NCI-H1048 (cell line): ENCODE results near the gene HNRNPC.

Experiments
- DNase-seq: peaks from one replicate; lab custom pipeline; 2025; lab: John Stamatoyannopoulos, UW

Gene HNRNPC

GRCh38 chr14:21210023-21210422 is 59.2 kb downstream of the HNRNPC start:
- no peak for DNase-seq

GRCh38 chr14:21209185-21209584 is 60.1 kb downstream of the HNRNPC start:
- DNase-seq: no peak

GRCh38 chr14:21208554-21208953 is 60.7 kb downstream of the HNRNPC start:
- DNase-seq: no peak

GRCh38 chr14:21206753-21207684 is 62.2 kb downstream of the HNRNPC start:
- DNase-seq: no peak

DNA sequence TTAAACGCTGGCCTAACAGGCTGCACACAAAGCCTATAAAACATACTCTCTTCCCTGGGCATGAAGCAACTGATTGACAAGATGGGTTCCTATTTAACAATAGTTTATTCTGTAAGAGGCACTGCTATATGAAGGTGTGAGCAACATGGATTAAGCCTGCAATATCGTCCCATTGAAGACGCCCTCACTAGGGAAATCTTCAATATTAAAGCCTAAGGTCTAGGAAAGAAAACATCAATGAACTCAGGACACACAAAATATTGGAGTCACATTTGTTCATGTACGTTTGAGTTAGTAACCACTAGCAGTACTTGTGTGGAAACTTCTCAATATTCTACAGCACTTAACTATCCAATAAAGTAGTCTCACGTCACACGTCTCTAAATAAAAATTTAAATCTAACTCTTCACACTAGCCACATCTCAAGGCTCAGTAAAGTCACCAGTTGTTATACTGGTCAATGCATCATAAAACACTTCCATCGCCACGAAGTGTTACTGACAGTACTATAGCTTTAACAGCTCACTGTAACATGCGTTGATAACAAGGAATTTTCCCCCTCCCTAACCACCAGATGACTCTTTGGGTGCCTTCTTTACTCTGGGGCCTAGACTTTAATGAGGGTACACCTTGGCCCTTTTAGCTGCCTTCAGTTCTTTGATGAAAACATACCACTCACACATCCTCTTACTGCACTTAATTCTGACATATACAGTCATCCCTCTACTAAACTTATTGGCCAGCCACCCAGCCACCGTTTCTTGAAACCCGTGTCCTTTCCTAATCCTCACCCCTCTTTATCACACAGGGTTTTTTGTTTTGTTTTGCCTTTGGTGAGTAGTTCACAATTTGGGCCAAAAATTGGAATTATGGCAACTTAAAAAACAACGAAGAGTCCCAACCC is 63.3 kb downstream of the HNRNPC start:
- no peak for DNase-seq

- no peak for DNase-seq
Observed at GRCh38 chr14:21205026-21205677, 64.1 kb downstream of the HNRNPC start.

GRCh38 chr14:21204167-21205025 is 64.8 kb downstream of the HNRNPC start:
- DNase-seq: no peak

DNA sequence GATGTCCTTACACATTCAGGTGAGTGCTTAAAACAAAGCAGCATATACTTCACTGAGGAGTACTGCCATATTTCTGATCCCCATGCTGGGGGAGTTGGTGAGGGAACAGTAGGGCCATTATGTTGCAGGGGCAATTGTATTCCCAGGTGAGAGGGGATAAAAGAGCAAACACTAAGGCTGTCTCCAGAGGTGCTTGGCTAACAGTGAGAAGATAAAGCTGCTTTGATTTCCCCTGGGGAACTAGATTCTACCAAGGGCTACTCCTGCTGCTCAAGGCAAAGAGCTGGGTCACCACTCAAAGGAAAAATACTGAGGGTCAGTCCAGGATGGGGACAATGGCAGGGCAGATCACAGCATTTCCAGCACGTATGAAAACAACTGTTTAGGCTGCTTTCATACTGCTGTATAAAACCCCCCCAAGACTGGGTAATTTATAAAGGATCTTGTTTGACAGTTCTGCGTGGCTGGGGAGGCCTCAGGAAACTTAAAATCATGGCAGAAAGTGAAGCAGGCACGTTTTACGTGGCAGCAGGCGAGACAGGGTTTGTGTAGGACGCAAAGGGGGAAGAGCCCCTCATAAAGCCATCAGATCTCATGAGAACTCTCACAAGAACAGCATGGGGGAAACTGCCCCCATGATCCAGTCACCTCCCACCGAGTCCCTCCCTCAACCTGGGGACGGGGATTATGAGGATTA is 65.6 kb downstream of the HNRNPC start:
- DNase-seq: no peak

- DNase-seq: no peak
Observed at GRCh38 chr14:21202463-21203358, 66.5 kb downstream of the HNRNPC start.

DNA sequence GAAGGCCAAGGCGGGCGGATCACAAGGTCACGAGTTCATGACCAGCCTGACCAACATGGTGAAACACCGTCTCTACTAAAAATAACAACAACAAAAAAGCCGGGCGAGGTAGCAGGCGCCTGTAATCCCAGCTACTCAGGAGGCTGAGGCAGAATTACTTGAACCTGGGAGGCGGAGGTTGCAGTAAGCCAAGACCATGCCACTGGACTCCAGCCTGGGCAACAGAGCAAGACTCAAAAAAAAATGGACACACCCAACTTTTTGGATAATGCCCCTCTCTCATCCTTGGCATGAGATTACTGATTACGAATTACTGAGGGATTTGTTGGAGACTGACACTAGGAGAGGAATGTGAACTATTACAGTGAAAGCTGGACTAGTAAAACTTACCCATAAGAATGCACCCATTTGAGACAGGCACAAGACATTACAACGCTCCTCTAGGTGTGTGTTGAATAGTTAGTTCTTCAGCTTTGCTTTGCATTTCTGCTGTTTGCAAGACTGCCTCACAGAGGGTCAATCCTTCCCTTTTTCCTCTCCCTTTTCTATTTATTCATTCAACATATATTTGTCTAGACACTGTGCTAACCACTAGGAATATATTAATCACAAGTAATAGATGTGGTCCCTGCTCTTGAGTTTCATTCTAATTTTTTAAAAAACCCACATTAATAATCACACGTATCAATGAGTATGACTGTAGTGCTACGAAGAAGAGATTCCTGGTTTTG is 67.3 kb downstream of the HNRNPC start:
- no peak for DNase-seq

DNA sequence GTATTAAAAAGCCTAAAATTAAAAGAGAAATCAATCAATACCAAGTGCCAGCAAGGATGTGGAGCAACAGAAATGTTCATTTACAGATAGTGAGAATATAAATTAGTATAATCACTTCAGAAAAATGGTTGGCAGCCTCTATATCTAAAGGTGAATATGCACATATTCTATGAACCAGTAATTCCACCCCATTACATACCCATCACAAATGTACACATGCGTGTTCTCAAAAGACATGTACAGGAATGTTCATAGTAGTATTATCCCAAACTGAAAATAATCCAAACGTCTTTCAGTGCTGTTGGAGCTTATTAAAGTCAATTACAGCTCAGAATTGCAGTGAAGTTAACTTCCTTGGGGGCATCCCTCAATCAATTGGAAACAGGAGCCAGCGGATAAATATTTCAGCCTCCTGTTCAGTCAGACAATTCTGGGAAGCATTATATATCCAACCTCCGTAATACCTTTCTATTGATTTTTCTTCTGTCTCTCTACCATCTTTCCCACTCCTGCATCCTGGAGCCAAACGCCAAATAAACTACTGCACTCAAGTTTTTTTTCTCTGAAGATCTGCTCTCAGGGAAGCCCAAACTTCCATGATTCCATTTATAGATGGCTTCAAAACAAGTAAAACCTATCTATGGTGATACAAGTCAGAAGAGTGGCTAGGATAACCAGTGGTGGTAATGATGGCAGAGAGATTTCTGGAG is 68.3 kb downstream of the HNRNPC start:
- DNase-seq: no peak

- DNase-seq: no peak
Observed at GRCh38 chr14:21199611-21200560, 69.4 kb downstream of the HNRNPC start.

- DNase-seq: no peak
Observed at GRCh38 chr14:21197418-21198205, 71.6 kb downstream of the HNRNPC start.

DNA sequence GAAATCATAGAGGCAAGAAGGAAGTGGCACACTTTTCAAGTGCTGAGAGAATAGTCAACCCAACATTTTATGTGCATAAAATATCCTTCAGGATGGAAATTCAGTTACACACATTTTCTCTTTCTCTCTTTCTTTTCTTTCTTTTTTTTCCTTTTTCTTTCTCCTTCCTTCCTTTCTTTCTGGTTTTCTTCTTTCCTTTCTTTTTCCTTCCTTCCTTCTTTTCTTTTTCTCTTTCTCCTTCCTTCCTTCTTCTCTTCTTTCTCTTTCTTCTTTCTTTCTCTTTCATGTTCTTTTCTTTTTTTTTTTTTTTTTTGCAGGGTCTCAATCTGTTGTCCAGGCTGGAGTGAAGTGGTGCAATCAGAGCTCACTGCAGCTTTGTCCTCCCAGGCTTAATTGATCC is 74.6 kb downstream of the HNRNPC start:
- no peak for DNase-seq

DNA sequence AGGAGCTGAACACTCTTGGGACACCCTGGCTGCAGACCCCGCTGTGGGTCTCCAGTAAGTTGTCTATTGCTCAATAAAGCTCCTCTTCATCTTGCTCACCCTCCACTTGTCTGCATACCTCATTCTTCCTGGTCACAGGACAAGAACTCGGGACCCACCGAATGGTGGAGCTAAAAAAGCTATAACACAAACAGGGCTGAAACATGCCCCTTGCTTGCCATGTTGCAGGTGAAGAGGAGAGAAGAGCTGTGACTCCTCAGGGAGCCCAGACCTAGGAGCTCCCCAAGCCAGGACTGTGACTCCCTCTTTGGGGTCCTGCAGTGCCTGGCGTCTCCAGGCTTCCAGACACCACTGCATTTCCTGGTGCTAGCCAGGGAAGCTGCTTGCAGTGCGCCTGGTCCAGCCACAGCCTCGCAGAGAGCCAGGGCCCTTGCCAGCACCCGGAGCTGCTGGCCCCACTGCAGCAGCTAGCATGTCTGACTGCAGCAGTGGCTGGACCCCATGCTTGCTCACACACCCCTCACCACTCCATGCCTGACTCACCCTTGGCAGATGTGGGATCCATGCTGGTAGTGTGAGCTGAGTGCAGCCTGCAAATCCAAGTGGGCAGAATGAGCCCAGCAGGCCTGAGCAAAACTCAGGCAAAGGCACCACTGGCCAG is 76.2 kb downstream of the HNRNPC start:
- DNase-seq: no peak

GRCh38 chr14:21192447-21192822 is 76.8 kb downstream of the HNRNPC start:
- DNase-seq: no peak
